Measurements from ENCODE around the gene CACNA1S.

The CACNA1S gene

GRCh38 chr1:201139756-201140155 lies 27.5 kb upstream of the CACNA1S start:
- no peak for FAIRE-seq

DNA sequence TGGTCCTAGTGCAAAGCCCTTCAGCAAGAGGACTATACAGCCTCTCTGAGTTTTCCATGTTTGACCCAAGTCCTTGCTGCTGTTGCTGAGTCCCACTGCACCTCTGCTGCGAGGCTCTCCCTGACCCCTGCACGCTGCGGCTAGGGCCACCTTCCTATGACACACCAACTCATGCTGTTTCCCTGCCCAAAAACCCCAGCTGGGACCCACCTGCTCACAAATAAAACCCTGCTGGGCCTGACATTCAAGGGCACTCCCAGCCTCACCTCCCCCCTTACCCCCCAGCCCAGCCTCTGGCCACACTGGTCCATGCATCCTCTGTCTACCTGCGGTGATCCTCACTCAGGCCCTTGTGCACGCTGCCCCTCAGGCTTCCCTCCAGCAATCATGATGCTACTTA lies 27.1 kb upstream of the CACNA1S start:
- FAIRE-seq = no peak

DNA sequence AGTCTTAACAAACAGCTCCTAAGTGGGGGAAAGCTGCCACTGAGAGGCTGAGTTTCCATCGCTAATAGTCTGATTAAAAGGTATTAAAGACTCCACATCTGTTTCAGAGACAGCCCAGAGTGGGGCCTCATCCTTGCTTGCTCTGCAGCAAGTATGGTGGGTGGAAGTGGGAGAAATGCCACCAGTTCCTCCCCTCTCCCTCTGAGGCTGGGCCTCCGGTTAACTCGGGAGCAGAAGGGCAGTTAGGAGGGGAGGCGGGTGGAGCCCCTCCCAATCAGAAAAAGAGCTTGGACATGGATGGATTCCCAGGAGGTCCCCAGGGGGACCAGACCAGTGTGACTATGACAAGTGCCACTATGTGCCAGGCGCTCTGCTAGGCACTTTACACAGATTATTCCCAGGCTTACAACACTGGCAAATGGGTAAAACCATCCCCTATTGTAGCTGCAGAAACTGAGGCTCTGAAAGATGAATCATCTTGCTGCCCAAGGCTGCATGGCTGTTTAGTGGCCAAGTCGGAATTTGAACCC lies 26.1 kb upstream of the CACNA1S start:
- no peak for FAIRE-seq

- no peak for FAIRE-seq
Measured at GRCh38 chr1:201137579-201138310, 25.5 kb upstream of the CACNA1S start.

- no peak for FAIRE-seq
Measured at GRCh38 chr1:201137024-201137392, 24.8 kb upstream of the CACNA1S start.

DNA sequence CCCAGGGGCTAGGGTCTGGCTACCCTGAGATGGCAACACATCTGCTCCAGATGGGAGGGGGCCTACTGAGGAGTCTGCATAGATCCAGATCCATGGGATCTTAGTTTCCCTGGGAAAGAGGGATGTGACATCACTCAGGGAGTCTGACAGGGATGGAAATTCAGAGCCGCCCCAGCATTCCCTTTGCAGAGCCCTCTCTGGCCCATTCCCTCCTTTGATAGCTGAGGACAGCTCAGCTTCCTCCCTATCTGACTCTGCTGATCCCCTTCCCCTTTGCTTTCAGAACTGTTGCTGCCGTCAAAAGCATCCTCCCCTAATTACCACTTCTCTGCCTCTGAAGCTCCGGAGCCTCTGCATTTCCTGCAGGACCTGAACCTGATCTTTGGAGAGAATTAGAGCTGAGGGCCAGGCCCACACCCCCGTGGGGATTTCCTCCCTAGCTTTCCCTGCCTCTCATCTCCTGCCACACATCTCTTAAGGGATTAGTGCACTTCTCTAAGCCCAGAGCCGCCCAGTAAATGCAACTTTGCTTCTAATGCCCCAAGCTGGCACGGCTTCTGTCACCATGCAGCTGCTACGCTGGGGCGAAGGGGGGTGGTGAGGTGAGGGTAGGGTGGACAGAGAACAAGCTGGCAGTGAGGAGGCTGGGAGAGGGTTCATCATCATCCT lies 24.3 kb upstream of the CACNA1S start:
- no peak for FAIRE-seq

GRCh38 chr1:201134405-201134804 lies 22.2 kb upstream of the CACNA1S start:
- FAIRE-seq = no peak

GRCh38 chr1:201131398-201131797 lies 19.2 kb upstream of the CACNA1S start:
- no peak for FAIRE-seq

DNA sequence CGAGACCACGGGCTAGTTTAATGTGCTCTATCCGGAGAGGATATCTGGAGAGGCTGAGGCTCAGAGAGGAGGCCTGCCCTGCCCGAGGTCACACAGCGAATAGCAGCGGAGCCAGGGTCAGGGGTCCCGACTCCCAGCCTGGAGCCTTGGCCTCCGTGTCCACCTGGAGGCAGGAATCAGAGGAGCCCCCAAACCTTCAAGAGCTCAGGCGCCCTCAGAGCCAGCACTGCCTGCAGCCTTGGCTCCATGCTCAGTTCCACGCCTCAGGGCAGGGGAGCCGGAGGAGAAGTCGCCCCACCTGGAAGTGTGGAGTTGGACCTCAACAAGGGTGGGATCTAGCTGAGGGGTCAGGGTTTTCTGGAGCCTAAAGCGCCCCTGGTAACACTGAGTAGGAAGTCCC lies 16.7 kb upstream of the CACNA1S start:
- no peak for FAIRE-seq

DNA sequence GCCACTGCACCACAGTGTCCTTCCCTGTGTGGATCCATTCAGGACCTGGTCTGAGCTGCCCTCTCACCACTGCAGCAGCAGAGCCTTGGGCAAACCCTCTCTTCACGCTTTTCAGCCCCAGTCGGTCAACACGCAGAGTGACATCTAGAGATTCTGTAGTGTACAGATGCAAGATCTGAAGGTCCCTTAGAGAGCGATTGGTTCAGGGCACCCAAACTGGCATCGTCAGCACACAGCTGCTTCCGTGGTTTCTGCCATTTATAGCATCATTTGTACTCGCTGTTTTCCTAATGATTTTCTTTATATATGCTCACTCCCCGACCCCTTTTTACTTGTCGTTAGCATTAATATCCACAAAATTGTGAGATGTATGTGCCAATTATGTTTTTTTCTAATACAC lies 16.2 kb upstream of the CACNA1S start:
- FAIRE-seq = no peak

DNA sequence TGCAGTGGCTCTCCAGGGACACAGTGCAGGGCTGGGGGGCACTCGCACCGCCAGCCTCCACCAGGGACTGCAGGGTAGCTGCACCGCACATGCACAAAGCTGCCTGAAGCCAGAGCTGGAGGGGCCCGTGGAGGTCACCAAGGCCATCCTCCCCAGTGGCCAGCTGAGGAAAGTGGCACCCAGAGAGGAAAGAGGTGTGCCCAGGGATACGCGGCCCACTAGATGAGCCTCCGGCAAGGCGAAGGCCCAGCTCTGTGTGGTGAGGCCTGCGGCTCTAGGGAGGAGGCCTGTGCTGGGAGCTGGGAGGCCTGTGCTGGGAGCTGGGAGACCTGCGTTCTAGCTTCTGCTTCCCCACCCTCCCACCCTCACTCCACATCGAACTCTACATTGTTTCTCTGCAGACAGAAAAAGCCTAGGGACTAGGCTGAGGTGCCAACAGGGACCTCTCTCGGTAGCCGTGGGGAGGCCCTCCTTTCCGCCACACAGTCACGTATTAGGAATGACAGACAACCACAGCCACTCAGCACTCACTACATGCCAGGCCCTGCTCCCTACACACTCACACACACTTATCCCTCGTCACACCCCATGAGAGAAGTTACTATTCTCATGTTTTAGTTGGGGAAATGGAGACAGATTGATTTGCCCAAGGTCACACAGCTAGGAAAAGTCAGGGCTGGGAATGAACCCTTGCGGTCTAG lies 15.7 kb upstream of the CACNA1S start:
- no peak for FAIRE-seq

- FAIRE-seq = no peak
Measured at GRCh38 chr1:201126832-201127754, 14.9 kb upstream of the CACNA1S start, which contains the start of gene ASCL5. Gene ASCL5, minus strand, starts transcription at chr1:201127184. Its CDS starts 11,812 bp downstream, at chr1:201115372.

DNA sequence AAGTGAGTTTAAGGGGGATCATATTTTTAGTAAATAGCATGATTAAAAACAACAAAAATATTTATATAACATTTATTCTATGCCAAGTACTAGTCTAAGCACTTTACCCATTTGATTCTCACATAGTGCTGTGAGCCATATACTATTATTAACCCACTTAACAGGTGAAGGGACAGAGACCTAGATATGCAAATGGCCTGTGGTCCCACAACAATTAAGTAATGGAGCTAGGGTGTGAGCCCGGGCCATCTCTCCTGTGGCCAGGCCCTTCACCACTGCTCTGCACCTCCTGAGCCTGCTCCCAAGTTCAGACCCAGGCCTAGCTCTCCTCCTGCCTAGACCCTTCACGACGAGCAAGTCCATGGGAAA lies 14.2 kb upstream of the CACNA1S start:
- no peak for FAIRE-seq

DNA sequence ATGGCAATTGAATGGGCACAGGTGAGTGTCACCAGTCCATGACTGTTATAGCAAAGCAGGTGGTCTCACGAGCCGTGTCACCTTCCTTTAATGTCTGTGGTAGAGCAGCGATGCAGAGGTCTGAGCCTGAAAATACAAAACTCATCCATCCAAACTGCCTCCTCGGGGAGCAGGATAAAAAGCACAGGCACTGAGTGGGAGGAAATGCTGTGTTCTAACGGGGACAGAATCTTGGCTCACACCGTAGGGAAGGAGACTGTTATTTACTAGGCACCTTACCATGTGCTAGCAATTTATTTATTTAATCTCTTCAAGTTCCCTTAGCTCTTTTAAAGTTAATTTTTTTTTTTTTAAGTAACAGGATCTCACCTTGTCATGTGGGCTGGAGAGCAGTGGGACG lies 13.6 kb upstream of the CACNA1S start:
- peak; percentile 61 for FAIRE-seq

DNA sequence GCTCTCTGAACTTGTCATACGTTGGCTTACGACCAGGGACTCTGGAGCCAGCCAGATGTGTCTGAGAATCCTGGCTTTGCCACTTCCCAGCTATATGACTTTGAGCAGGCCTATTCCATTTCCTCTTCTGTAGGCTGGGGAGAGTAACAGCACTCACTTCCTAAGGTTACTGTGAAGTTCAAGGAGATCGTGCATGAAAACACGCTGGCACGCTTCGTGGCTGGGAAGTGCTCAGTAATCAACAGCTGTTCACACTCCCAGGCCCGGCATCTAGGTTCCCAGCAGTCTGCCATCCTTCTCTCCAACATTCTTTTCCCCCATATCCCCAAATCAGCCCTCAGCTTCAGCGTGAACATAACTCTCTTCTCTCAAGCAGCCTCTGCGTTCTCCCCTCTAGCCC lies 12.8 kb upstream of the CACNA1S start:
- FAIRE-seq = no peak

DNA sequence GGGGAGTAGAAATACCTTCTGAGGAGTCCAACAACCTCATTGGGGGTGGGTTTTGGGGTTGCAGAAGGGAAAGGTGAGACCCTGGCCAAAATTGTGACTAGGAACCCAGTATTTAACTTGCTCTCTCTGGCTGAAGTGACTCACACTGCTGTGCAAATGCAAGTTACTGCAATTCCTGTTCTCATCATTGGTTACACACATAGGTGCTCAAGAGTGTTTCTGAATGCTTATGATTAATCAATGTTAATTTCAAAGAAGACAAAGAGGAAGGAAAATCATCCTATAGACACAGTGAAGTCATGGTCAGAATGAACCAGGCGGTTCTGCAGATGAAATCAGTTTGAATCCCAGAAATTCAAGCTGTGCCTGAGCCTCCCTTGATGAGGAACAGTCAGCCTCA lies 11.6 kb upstream of the CACNA1S start:
- no peak for FAIRE-seq

GRCh38 chr1:201122321-201122957 lies 10.2 kb upstream of the CACNA1S start:
- no peak for FAIRE-seq

- FAIRE-seq = no peak
Measured at GRCh38 chr1:201119206-201120197, 7.3 kb upstream of the CACNA1S start.

GRCh38 chr1:201116091-201116490 lies 3.9 kb upstream of the CACNA1S start:
- no peak for FAIRE-seq

GRCh38 chr1:201115390-201115937 lies 3.2 kb upstream of the CACNA1S start:
- FAIRE-seq = no peak
